Peyer's patch (tissue), 4 donors: ENCODE data around the gene CELF4. TPM values are rescaled to one million over a fixed set of nuclear protein-coding genes. Genes with fewer than 3 reads are reported as not detected.

Source experiments
- DNase-seq, 3 donors: peaks; one replicate each; pipeline ENCODE4 v3.0.0-alpha.2; 2017 to 2019
- H3K27ac ChIP-seq, 4 donors: fragments of 200-600 bp; sonication (generic); one replicate each; pipeline ENCODE4 v1.5.1; 2016 to 2019
- H3K27me3 ChIP-seq, 2 donors: fragments of 200-600 bp; sonication (generic); one replicate each; pipeline ENCODE4 v1.5.1; 2019
- H3K36me3 ChIP-seq, 3 donors: fragments of 200-600 bp; sonication (generic); one replicate each; pipeline ENCODE4 v1.5.1; 2016 to 2019
- H3K4me1 ChIP-seq, 4 donors: fragments of 200-600 bp; sonication (generic); one replicate each; pipeline ENCODE4 v1.5.1; 2016 to 2019
- H3K4me3 ChIP-seq, 4 donors: fragments of 200-600 bp; sonication (generic); 1 replicate in 3 of 4; 2 replicates in 1 of 4; pipeline ENCODE4 v1.5.1; 2016 to 2019; ENCODE audit warnings: mild to moderate bottlenecking in 1 of 4
- H3K9me3 ChIP-seq, 4 donors: fragments of 200-600 bp; sonication (generic); one replicate each; pipeline ENCODE4 v1.5.1; 2016 to 2019; ENCODE audit warnings: mild to moderate bottlenecking in 1 of 4
- POLR2A ChIP-seq, 2 donors: fragments of 450-650 bp; IDR thresholded peaks; one replicate each; pipeline ENCODE4 v1.5.1; 2017; ENCODE audit warnings: antibody characterized with exemption in 2 of 2, mild to moderate bottlenecking in 2 of 2, moderate library complexity in 2 of 2
- total RNA-seq, 4 donors: library from RNA; depleted of rRNA; stranded (reverse); fragments of >200 nt; gene quantifications; one replicate each; pipeline ENCODE4 v1.1.0, GENCODE V29; 2016
- TF ChIP-seq, protein P1 (sequence below), 6 experiments: fragments of 450-650 bp in 4 of 6; fragments of 200-600 bp in 2 of 6; sonication (generic) in 1 of 6; IDR thresholded peaks; one replicate each; pipeline ENCODE4 v1.5.1; 2017 to 2019; ENCODE audit warnings: antibody characterized with exemption in 6 of 6, mild to moderate bottlenecking in 3 of 6, moderate library complexity in 1 of 6

Gene CELF4
- total RNA-seq, 4 donors from 2014 or later = 0.35 to 4.8 TPM; not detected in 2

DNA sequence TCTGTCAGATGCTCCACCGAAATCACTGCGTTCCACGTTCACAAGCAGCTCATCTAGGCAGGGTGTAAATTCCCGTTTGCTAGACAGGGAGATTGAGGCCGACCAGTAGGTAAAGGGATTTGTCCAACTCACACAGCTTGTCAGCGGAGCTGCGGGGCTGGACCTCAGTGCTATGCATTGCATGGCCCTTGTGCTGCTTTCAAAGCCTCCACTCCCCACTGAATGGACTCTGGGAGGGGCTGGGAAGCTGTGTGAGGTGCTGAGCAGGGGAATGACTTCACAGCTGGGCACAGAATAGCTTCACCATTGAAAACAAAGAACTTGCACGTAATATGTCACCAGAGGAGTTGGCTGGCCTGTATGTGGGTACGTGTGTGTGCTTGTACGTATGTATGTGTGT is 21.4 kb downstream of the CELF4 start:
- H3K4me1 ChIP-seq = no peaks in the 10 kb centered on the region
- H3K4me3 ChIP-seq = no peak overlapping the region
- no peak for DNase-seq
- no peaks in the 10 kb centered on the region for H3K36me3 ChIP-seq
- TF ChIP-seq, protein P1, sequence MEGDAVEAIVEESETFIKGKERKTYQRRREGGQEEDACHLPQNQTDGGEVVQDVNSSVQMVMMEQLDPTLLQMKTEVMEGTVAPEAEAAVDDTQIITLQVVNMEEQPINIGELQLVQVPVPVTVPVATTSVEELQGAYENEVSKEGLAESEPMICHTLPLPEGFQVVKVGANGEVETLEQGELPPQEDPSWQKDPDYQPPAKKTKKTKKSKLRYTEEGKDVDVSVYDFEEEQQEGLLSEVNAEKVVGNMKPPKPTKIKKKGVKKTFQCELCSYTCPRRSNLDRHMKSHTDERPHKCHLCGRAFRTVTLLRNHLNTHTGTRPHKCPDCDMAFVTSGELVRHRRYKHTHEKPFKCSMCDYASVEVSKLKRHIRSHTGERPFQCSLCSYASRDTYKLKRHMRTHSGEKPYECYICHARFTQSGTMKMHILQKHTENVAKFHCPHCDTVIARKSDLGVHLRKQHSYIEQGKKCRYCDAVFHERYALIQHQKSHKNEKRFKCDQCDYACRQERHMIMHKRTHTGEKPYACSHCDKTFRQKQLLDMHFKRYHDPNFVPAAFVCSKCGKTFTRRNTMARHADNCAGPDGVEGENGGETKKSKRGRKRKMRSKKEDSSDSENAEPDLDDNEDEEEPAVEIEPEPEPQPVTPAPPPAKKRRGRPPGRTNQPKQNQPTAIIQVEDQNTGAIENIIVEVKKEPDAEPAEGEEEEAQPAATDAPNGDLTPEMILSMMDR (IDR thresholded peaks at IDR 0.05) = no peak
- H3K27me3 ChIP-seq = no peaks in the 10 kb centered on the region
- no peak overlapping the region for H3K27ac ChIP-seq
- H3K9me3 ChIP-seq = no peaks in the 10 kb centered on the region

DNA sequence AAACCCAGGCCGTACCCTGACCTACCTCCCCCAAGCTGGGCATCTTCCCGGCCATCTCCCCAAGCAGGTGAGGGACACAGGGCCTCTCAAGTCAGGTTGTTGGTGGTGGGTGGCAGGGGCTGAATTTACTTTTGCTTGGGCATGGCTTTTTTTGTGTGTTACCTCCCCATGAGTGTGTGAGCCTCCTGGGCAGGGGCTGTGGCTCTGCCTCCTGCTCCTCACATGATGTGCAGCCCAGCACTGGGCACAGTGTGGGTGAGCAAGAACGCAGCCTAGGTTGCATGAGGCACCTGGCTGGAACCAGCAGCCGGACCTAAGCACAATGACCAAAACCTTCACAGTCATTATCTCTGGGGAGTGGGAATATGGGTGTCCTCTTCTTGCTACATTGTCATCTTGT is 22.3 kb downstream of the CELF4 start:
- H3K4me1 ChIP-seq = no peaks in the 10 kb centered on the region
- no peaks in the 10 kb centered on the region for H3K9me3 ChIP-seq
- no peak for TF ChIP-seq POLR2A (IDR thresholded peaks at IDR 0.05)
- TF ChIP-seq, protein P1 (IDR thresholded peaks at IDR 0.05) = no peak
- no peak for DNase-seq
- H3K27me3 ChIP-seq = no peaks in the 10 kb centered on the region
- H3K4me3 ChIP-seq = no peak overlapping the region
- no peaks in the 10 kb centered on the region for H3K36me3 ChIP-seq
- no peak overlapping the region for H3K27ac ChIP-seq

DNA sequence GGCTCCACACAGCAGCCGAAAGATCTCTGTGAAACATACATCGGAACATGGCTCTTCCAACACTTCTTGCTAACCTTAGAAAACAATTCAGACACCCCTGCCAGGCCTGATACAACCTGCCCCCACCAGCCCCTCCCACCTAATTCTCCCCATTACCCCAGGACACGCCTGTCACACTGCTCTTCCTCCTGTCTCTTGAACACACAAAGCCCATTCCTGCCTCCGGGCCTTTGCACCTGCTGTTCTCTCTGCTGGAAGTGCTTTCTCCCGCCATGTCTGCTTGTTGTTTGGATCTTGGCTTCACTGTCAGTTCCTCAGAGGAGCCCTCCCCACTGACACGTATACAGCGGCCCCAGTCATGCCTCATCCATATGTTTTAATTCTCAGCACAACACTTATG is 24.1 kb downstream of the CELF4 start:
- Histone ChIP-seq H3K27ac (no peak overlapping the region), H3K9me3 (no peaks in the 10 kb centered on the region), H3K4me3 (no peak overlapping the region), H3K36me3 (no peaks in the 10 kb centered on the region), H3K4me1 (no peaks in the 10 kb centered on the region), H3K27me3 (no peaks in the 10 kb centered on the region)
- no peak for DNase-seq
- no peak for TF ChIP-seq POLR2A (IDR thresholded peaks at IDR 0.05)
- TF ChIP-seq, protein P1 (IDR thresholded peaks at IDR 0.05) = no peak

DNA sequence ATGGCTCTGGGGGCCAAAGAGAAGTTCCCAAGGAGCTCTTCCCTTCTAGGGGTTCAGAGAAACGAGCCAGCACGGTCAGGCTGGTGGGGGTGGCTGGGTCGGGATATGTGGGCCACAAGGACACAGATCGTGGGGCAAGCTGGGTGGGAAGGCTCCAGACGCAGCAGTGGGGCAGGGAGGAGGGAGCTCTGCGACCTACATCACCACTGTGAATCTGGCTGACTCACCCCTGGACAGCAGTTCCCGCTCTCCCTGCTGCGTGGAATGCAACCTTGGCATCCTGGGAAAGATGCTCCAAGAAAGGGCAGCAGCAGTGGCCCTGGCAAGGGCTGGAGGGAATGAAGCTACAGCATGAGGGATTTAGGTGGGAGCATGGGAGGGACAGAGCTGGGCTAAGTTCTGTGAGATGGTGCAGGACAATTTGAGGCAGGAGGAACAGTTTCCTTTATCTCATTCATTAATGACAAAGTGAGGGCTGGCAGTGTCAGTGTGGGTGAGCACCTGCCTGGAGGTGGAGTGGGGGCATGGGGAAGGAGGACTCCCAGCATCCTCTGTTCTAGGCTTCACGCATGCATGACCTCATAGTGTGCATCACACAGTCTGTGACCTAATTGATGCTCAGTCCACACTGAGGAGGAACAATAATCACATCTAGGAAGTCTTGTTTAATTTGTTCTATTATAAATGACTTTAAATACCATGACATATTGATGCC is 25.0 kb downstream of the CELF4 start:
- TF ChIP-seq POLR2A (IDR thresholded peaks at IDR 0.05) = no peak
- TF ChIP-seq, protein P1 (IDR thresholded peaks at IDR 0.05) = no peak
- no peak for DNase-seq
- no peaks in the 10 kb centered on the region for H3K36me3 ChIP-seq
- no peaks in the 10 kb centered on the region for H3K9me3 ChIP-seq
- H3K4me3 ChIP-seq = no peak overlapping the region
- H3K4me1 ChIP-seq = no peaks in the 10 kb centered on the region
- H3K27me3 ChIP-seq = no peaks in the 10 kb centered on the region
- H3K27ac ChIP-seq = no peak overlapping the region

DNA sequence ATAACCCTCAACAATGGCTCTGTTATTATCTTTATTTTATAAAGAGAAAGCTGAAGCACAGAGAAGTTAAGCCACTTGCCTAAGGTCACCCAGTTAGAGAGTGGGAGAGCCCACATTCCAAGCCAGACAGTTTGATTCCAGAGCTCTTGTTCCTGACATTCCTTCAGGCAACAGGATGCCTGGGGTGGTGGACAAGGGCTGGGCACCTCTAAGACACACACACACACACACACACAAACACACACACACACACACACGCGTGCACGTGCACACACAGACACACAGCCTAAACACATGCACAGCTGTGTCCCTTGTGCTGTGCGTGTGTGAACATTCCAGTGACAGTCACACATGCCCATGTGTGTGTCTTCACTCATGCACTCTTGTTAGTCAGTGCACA is 26.4 kb downstream of the CELF4 start:
- no peak for DNase-seq
- H3K9me3 ChIP-seq = no peaks in the 10 kb centered on the region
- no peaks in the 10 kb centered on the region for H3K4me1 ChIP-seq
- no peaks in the 10 kb centered on the region for H3K36me3 ChIP-seq
- no peaks in the 10 kb centered on the region for H3K27me3 ChIP-seq
- H3K27ac ChIP-seq = no peak overlapping the region
- TF ChIP-seq POLR2A (IDR thresholded peaks at IDR 0.05) = no peak
- TF ChIP-seq, protein P1 (IDR thresholded peaks at IDR 0.05) = no peak
- H3K4me3 ChIP-seq = no peak overlapping the region
